H9 (cell line): ENCODE data around the gene CACNA1I. TPM values are rescaled to one million over a fixed set of nuclear protein-coding genes. Genes with fewer than 3 reads are reported as not detected.

Experiments
- DNase-seq: peaks from one replicate; pipeline ENCODE4 v3.0.0-alpha.2; 2017
- H2AFZ ChIP-seq: one replicate; pipeline ENCODE4 v1.6.1; 2013; ENCODE audit warnings: mild to moderate bottlenecking, low read length, control low read depth, moderate library complexity
- H2AK5ac ChIP-seq: 2 replicates; pipeline ENCODE4 v1.6.1; 2013; ENCODE audit warnings: low read length, control low read depth, mixed read lengths; ENCODE audit not compliant: insufficient read length
- H2BK120ac ChIP-seq: one replicate; pipeline ENCODE4 v1.6.1; 2013; ENCODE audit warnings: low read depth, mild to moderate bottlenecking, low read length, control low read depth, inconsistent platforms; ENCODE audit not compliant: poor library complexity, severe bottlenecking
- H2BK12ac ChIP-seq: 2 replicates; pipeline ENCODE4 v1.6.1; 2013; ENCODE audit warnings: low read length, control low read depth, mixed read lengths, low read depth; ENCODE audit not compliant: insufficient read length
- H2BK15ac ChIP-seq: 2 replicates; pipeline ENCODE4 v1.6.1; 2013; ENCODE audit warnings: low read depth, low read length, control low read depth
- H2BK20ac ChIP-seq: one replicate; pipeline ENCODE4 v1.6.1; 2013; ENCODE audit warnings: low read depth, mild to moderate bottlenecking, low read length, control low read depth, inconsistent platforms; ENCODE audit not compliant: poor library complexity, severe bottlenecking
- H2BK5ac ChIP-seq: 2 replicates; pipeline ENCODE4 v1.6.1; 2013; ENCODE audit warnings: low read length, control low read depth, mixed read lengths; ENCODE audit not compliant: insufficient read length
- H3K14ac ChIP-seq: 2 replicates; pipeline ENCODE4 v1.6.1; 2013; ENCODE audit warnings: low read length, control low read depth; ENCODE audit not compliant: insufficient read depth
- H3K18ac ChIP-seq: 2 replicates; pipeline ENCODE4 v1.6.1; 2013; ENCODE audit warnings: low read depth, mild to moderate bottlenecking, mixed read lengths, low read length, control low read depth; ENCODE audit not compliant: insufficient read length
- H3K23ac ChIP-seq: 2 replicates; pipeline ENCODE4 v1.6.1; 2013; ENCODE audit warnings: low read length, control low read depth, mixed read lengths, low read depth; ENCODE audit not compliant: insufficient read length
- H3K23me2 ChIP-seq: 2 replicates; pipeline ENCODE4 v1.6.1; 2013; ENCODE audit warnings: low read depth, mild to moderate bottlenecking, mixed read lengths, low read length, control low read depth; ENCODE audit not compliant: insufficient read length, poor library complexity, severe bottlenecking
- H3K27ac ChIP-seq: 2 replicates; pipeline ENCODE4 v1.5.1; 2013; ENCODE audit warnings: low read length, control low read depth, mixed read lengths, low read depth; ENCODE audit not compliant: insufficient read length
- H3K27me3 ChIP-seq: 2 replicates; pipeline ENCODE4 v1.6.1; 2013; ENCODE audit warnings: low read length, control low read depth, inconsistent platforms; ENCODE audit not compliant: insufficient read depth
- H3K4ac ChIP-seq: 2 replicates; pipeline ENCODE4 v1.6.1; 2013; ENCODE audit warnings: low read depth, mild to moderate bottlenecking, control low read depth, inconsistent platforms, low read length, moderate library complexity
- H3K4me1 ChIP-seq: 2 replicates; pipeline ENCODE4 v1.6.1; 2013; ENCODE audit warnings: low read length, control low read depth, inconsistent platforms; ENCODE audit not compliant: insufficient read depth
- H3K4me2 ChIP-seq: 2 replicates; pipeline ENCODE4 v1.6.1; 2013; ENCODE audit warnings: low read length, control low read depth, mixed read lengths; ENCODE audit not compliant: insufficient read length, insufficient read depth
- H3K56ac ChIP-seq: 2 replicates; pipeline ENCODE4 v1.6.1; 2013; ENCODE audit warnings: low read depth, mild to moderate bottlenecking, mixed read lengths, low read length, control low read depth; ENCODE audit not compliant: insufficient read length
- H3K79me1 ChIP-seq: 2 replicates; pipeline ENCODE4 v1.6.1; 2013; ENCODE audit warnings: low read depth, mild to moderate bottlenecking, moderate library complexity, low read length, control low read depth, inconsistent platforms; ENCODE audit not compliant: insufficient read depth, poor library complexity, severe bottlenecking
- H3K79me2 ChIP-seq: 2 replicates; pipeline ENCODE4 v1.6.1; 2013; ENCODE audit warnings: low read length, control low read depth, inconsistent platforms; ENCODE audit not compliant: insufficient read depth
- H3K9ac ChIP-seq: 2 replicates; pipeline ENCODE4 v1.6.1; 2013; ENCODE audit warnings: low read length, control low read depth, mixed read lengths; ENCODE audit not compliant: insufficient read length; ENCODE audit errors: extremely low read depth
- H3K9me3 ChIP-seq: one replicate; pipeline ENCODE4 v1.6.1; 2013; ENCODE audit warnings: low read depth, low read length, inconsistent platforms; ENCODE audit not compliant: control insufficient read depth
- H3T11ph ChIP-seq: one replicate; pipeline ENCODE4 v1.6.1; 2013; ENCODE audit warnings: mild to moderate bottlenecking, low read length, control low read depth, inconsistent platforms
- H4K20me1 ChIP-seq: one replicate; pipeline ENCODE4 v1.6.1; 2013; ENCODE audit not compliant: control insufficient read depth, insufficient read length, insufficient read depth
- H4K5ac ChIP-seq: 2 replicates; pipeline ENCODE4 v1.6.1; 2013; ENCODE audit warnings: low read depth, mild to moderate bottlenecking, mixed read lengths, low read length, control low read depth; ENCODE audit not compliant: insufficient read length
- H4K8ac ChIP-seq: replicated peaks from 2 replicates; pipeline ENCODE4 v1.6.1; 2013; ENCODE audit warnings: low read length, control low read depth, mixed read lengths, low read depth; ENCODE audit not compliant: insufficient read length
- H4K91ac ChIP-seq: 2 replicates; pipeline ENCODE4 v1.6.1; 2013; ENCODE audit warnings: low read depth, mild to moderate bottlenecking, moderate library complexity, mixed read lengths, low read length, control low read depth; ENCODE audit not compliant: insufficient read length
- H3K27ac Mint-ChIP-seq, 3 experiments: 2 replicates in 2 of 3; 3 replicates in 1 of 3; pipeline ENCODE4 v1.8.0; 2020 to 2021; ENCODE audit warnings: mixed read lengths in 3 of 3, mild to moderate bottlenecking in 1 of 3, moderate library complexity in 1 of 3
- H3K27me3 Mint-ChIP-seq: 2 replicates; pipeline ENCODE4 v1.8.0; 2021; ENCODE audit warnings: low read depth, mild to moderate bottlenecking, moderate library complexity, mixed read lengths
- H3K36me3 Mint-ChIP-seq, 3 experiments: 2 replicates in 2 of 3; 3 replicates in 1 of 3; pipeline ENCODE4 v1.8.0; 2020 to 2021; ENCODE audit warnings: low read depth in 3 of 3, mixed read lengths in 3 of 3; ENCODE audit not compliant: insufficient read depth in 1 of 3
- H3K4me1 Mint-ChIP-seq, 2 experiments: 2 replicates each; pipeline ENCODE4 v1.8.0; 2020; ENCODE audit warnings: mixed read lengths in 2 of 2
- H3K4me3 Mint-ChIP-seq, 2 experiments: 2 replicates in 1 of 2; 3 replicates in 1 of 2; pipeline ENCODE4 v1.8.0; 2020 to 2021; ENCODE audit warnings: mild to moderate bottlenecking in 2 of 2, mixed read lengths in 2 of 2, moderate library complexity in 1 of 2
- H3K9me3 Mint-ChIP-seq, 2 experiments: 2 replicates in 1 of 2; 3 replicates in 1 of 2; pipeline ENCODE4 v1.8.0; 2020; ENCODE audit warnings: mild to moderate bottlenecking in 2 of 2, mixed read lengths in 2 of 2, moderate library complexity in 1 of 2
- CTCF ChIP-seq: fragments of 200-600 bp; sonication (generic); conservative IDR thresholded peaks from 3 replicates; pipeline ENCODE4 v1.8.0; 2021; ENCODE audit warnings: antibody characterized with exemption, mild to moderate bottlenecking
- WGBS: extraction: QIAGEN DNeasy Blood & Tissue Kit; methylation state at CpG from one replicate; pipeline ENCODE4 v1.1.7; 2013; ENCODE audit warnings: missing lambda C conversion rate, low lambda C conversion rate, mixed read lengths; ENCODE audit not compliant: insufficient read length; ENCODE audit errors: extremely low coverage; 5-methylcytosine and 5-hydroxymethylcytosine counted together
- total RNA-seq: library from RNA; stranded (reverse); gene quantifications from 2 replicates; pipeline ENCODE4 v1.2.1, GENCODE V29; 2021

Gene CACNA1I
- total RNA-seq, 1 experiment from 2014 or later, result 0.50 TPM

- Histone ChIP-seq H4K5ac (no peak overlapping the region), H2BK120ac (no peak overlapping the region), H3K27me3 (no peaks in the 10 kb centered on the region), H3K4ac (no peak overlapping the region), H2BK15ac (no peak overlapping the region), H3K79me1 (no peaks in the 10 kb centered on the region), H3K23ac (no peak overlapping the region), H3K79me2 (peaks cover 2% of the 10 kb centered on the region; the same call in 1 of the 2 replicates), H2AFZ (no peak overlapping the region), H3K23me2 (peaks cover 4% of the 10 kb centered on the region), H4K91ac (no peak overlapping the region), H2BK20ac (no peak overlapping the region), H3T11ph (no peak overlapping the region), H2AK5ac (no peak overlapping the region), H4K8ac (no peak overlapping the region), H4K20me1 (no peaks in the 10 kb centered on the region), H2BK5ac (no peak overlapping the region), H2BK12ac (no peak overlapping the region), H3K9me3 (no peaks in the 10 kb centered on the region), H3K18ac (no peak overlapping the region), H3K4me1 (no peaks in the 10 kb centered on the region; the same call in 1 of the 2 replicates), H3K9ac (no peak overlapping the region), H3K14ac (no peak overlapping the region), H3K4me2 (no peak overlapping the region), H3K56ac (no peak overlapping the region), H3K27ac (no peak overlapping the region)
- no peak for TF ChIP-seq CTCF
- no peak overlapping the region; a peak in 1 of 5 replicates for H3K4me3 Mint-ChIP-seq
- no peaks in the 10 kb centered on the region; a peak in 1 of 5 replicates for H3K9me3 Mint-ChIP-seq
- no peak for DNase-seq
- peaks cover 7% of the 10 kb centered on the region for H3K27me3 Mint-ChIP-seq
- H3K27ac Mint-ChIP-seq, result no peak overlapping the region
- H3K4me1 Mint-ChIP-seq, result peaks cover 30 to 37% of the 10 kb centered on the region in 2 experiments
- no CpG with 5 or more reads among the region's 8 CpGs for WGBS
- 0 out of 7 replicates have a peak, but pooled peaks cover 0 to 5% (median 0%) of the 10 kb centered on the region in 3 experiments for H3K36me3 Mint-ChIP-seq
Measured at GRCh38 chr22:39536711-39537110, 33.8 kb upstream of the CACNA1I start.
